Mononuclear cell (primary cell): ENCODE data around the gene CLMN. TPM values are rescaled to one million over a fixed set of nuclear protein-coding genes. Genes with fewer than 3 reads are reported as not detected.

Source experiments
- H3K27me3 ChIP-seq: 2 replicates; pipeline ENCODE4 v1.6.0; 2011; ENCODE audit warnings: low read length, control low read depth; ENCODE audit not compliant: insufficient read depth
- H3K4me1 ChIP-seq: 2 replicates; pipeline ENCODE4 v1.5.1; 2011; ENCODE audit warnings: mild to moderate bottlenecking, low read length, control low read depth; ENCODE audit not compliant: insufficient read depth
- H3K4me3 ChIP-seq: 2 replicates; pipeline ENCODE4 v1.5.1; 2011; ENCODE audit warnings: mild to moderate bottlenecking, low read length, moderate library complexity
- H3K9me3 ChIP-seq: 2 replicates; pipeline ENCODE4 v1.5.1; 2011; ENCODE audit warnings: low read depth, mild to moderate bottlenecking, control low read depth, low read length
- total RNA-seq: library from RNA; depleted of rRNA; stranded (reverse); fragments of >200 nt; gene quantifications from one replicate; pipeline ENCODE4 v1.2.3, GENCODE V29; 2012

The CLMN gene
- total RNA-seq, 1 donor = 9.0 TPM

DNA sequence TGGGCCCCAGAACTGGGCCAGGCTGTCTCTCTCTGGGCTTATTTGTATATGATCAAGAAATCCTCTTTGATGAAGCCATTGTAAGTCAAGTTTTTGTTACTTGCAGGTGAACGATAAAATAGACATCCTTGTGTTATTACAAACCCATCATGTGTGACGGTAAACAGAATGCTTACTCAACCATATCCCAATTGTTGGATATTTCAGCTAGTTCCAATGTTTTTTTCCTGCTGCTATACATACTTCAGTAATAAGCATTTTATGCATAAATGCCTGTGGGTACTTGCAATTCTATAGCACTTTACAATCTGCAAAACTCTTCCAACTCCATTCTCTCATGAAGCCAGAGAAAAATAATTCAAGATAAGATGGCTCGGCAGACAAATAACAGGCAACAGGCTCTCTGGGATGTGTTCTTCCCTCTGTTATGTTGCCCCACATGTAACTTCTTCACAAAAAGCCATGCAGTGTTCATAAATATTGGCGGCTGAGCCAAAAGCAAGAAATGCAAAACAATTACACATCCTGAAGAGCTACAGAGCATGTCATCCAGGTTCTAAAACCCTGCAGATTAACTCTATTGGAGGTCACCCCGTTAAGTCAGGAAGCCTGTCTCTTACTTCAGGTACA lies 69.5 kb downstream of the CLMN start:
- Histone ChIP-seq H3K27me3 (no peaks in the 10 kb centered on the region), H3K9me3 (no peaks in the 10 kb centered on the region), H3K4me1 (peaks cover 4% of the 10 kb centered on the region), H3K4me3 (no peak overlapping the region)

DNA sequence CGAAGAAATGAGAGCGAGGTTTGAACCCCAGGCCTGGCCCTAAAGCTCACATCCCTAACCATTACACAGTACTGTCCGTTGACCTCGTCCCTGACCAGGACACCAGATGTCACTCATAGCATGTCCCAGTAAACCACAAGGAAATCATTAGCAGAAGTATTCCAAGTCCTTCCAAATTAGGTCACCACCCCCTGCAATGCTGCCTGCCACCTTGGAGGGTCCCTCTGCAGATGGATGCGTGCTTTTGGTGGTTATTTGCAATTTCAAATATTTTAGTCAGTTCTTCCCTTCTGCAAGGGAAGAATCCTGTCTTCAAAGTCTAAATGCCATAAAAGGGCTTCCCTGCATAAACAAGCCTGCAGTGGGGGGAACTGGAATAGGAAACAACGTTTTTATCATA lies 71.3 kb downstream of the CLMN start:
- Histone ChIP-seq H3K9me3 (no peaks in the 10 kb centered on the region), H3K4me3 (no peak overlapping the region), H3K4me1 (no peaks in the 10 kb centered on the region), H3K27me3 (no peaks in the 10 kb centered on the region)

DNA sequence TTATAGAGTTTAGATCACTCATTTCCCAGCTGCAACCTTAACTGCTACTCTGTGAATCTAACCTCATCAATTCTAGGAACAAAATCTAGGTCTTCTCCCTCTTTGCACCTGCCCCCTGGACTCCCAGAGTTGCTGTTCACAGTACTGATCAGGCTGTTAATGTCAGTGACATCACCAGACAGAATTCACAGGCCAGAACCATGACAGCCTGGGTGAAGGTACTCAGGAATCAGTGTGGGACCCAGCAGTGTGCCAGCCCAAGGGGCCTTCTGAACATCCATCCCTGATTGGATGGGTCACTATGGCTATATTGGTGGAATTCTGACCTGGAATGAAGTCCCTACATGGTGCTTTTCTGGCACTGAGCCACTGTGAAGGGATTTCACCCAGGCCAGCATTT lies 72.8 kb downstream of the CLMN start:
- Histone ChIP-seq H3K4me3 (no peak overlapping the region), H3K27me3 (no peaks in the 10 kb centered on the region), H3K9me3 (no peaks in the 10 kb centered on the region), H3K4me1 (no peaks in the 10 kb centered on the region)

DNA sequence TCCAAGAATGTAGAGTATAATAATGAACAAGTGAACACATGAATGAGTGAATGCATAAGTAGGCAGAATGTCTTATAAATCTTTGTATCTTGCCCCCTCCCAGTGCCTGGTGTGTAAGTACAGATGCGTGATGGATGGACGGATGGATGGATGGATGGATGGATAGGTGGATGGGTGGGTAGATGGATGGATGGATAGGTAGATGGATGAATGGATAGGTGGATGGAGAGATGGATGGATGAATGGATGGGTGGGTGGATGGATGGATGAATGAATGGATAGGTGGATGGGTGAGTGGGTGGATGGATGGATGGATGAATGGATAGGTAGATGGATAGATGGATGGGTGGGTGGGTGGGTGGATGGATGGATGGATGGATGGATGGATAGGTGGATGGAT lies 74.4 kb downstream of the CLMN start:
- Histone ChIP-seq H3K9me3 (no peaks in the 10 kb centered on the region), H3K27me3 (no peaks in the 10 kb centered on the region), H3K4me1 (no peaks in the 10 kb centered on the region), H3K4me3 (no peak overlapping the region)

DNA sequence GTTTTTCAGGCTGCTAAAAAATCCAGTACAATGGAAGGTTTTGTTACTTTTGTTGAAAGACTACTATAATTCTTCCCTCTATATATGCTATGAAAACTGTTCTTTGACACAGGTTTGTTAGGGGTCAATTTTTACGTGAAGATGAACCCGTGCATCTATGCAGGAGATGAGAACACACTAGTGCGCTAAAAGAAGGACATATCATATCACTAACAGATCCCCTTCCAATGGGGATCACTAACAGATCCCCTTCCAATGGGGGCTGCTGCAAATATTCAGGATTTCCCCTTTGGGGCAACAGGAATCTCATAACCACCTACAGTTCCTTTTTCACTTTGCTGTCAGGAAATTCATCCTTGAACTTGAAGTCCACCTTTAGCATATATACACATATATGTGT lies 75.1 kb downstream of the CLMN start:
- Histone ChIP-seq H3K4me3 (no peak overlapping the region), H3K27me3 (no peaks in the 10 kb centered on the region), H3K9me3 (no peaks in the 10 kb centered on the region), H3K4me1 (no peaks in the 10 kb centered on the region)

DNA sequence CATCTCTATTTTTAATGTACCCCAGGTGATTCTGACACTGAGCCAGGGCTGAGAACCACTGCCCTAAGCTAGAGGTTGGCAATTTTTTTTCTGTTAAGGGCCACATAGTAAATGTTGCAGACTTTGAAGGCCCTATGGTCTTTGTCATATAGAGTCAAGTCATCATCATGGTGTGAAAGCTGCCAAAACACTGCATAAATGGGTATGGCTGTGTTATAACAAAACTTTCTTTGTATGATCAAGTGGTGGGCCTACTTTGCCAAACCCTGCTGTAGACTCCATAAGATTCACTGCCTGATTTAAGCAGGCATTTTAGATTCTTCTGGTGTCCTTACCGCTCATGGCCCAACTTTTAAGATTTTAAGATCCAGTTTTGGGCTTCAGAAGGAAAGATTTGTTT lies 76.8 kb downstream of the CLMN start:
- Histone ChIP-seq H3K27me3 (no peaks in the 10 kb centered on the region), H3K4me1 (no peaks in the 10 kb centered on the region), H3K4me3 (no peak overlapping the region)

DNA sequence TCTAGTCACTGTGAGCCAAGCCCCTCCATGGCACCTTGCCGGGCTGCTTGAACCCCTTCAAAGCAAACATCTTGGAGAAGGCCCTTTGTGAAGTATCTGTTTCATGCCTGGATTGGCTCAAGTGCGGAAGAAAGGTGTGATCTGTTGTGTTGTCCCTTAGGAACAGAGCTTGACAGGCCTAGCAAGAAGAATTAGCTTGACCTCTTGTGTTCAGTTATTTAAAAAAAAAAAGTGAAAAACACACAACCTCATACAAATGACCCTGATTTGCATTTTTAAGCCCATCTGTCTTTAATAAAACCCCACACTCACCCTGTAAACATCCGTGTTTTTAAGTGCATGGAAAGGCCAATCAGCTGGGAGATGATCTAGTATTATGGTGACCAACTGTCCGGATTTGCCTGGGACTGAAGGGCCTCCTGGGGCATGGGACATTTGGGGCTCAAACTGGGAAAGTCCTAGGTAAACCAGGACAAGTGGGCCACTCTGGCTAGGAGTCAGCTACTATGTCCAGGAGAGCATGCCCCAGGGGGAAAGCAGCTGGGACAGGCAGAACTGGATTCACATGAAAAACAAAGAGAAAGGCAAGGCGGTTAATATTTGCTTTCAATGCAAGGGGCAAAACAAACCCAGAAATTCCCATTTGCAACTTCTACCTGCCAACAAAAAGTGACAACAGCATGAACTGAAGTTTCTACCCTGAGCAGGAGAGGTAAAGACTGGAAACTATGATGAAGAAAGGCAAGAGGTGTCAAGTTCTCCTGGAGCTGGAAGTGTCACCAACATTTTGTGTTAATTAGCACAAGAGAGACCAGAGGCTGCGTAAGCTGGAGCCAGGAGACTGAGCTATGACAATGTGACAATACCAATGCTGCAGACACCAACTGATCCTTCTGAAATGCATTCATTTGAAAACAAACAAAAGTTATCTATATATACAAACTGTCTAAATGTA lies 78.6 kb downstream of the CLMN start:
- Histone ChIP-seq H3K9me3 (no peaks in the 10 kb centered on the region), H3K4me1 (no peaks in the 10 kb centered on the region), H3K27me3 (no peaks in the 10 kb centered on the region), H3K4me3 (no peak overlapping the region)

More for the DNA sequence above, 76.8 kb downstream of the CLMN start:
- H3K9me3 ChIP-seq = no peaks in the 10 kb centered on the region

DNA sequence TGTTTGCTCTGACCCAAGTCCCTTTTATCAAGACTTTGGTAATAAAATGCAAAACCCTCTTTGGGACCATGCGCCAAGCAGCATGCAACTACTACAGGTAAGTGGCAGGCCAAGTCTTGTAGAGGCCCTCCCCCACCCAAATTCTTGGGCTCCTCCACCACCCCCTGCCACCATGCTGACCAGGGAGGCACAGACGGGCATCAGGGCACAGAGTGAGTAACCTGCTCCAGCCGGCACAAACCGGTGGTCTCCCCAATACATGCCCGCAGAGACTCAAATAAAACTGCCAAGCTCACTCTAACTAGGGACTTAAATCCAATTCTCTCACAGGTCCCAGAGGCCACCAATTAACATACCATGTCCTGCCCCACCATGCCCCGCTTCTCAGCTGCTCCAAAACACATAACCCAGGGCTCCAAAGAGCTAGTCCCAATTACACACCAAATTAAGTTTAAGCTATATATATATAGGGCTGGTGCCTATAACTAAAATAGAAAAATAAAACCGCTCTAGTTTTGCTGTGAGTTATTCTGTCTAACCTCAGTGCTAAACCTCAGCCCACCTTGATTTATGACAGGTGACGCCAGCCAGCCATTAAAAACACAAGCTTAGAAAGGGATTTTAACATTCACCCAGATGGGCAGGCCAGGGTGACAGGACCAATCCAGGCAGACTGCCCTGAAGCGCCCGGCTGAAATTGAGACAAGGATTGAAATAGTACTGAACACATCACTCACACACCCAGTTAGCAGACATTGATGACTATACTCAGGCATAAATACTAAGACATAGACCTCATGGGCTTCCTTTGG lies 81.0 kb downstream of the CLMN start:
- no peak overlapping the region for H3K4me3 ChIP-seq

DNA sequence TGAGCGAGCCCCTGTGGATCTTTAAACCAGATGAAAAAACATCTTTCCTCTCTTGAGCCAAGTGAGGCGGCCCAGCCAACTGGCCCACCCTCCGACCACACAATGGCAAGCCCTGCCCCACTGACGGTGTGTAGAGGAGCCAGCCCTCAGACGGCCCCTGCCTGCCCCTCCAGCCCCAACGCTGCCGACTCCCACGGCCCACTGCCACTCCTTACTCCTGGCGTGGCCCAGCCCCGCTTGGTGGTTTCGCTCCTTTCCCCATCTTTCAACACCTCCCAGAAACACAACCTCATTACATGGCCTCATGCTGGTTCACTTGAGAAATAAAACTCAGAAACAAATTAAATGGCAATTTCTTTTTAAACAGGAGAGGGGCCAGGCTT lies 81.8 kb downstream of the CLMN start:
- no peak overlapping the region for H3K4me3 ChIP-seq

More for the DNA sequence above, 81.0 kb downstream of the CLMN start:
- no peaks in the 10 kb centered on the region for H3K27me3 ChIP-seq
- no peaks in the 10 kb centered on the region for H3K9me3 ChIP-seq
- H3K4me1 ChIP-seq = peaks cover 4% of the 10 kb centered on the region

DNA sequence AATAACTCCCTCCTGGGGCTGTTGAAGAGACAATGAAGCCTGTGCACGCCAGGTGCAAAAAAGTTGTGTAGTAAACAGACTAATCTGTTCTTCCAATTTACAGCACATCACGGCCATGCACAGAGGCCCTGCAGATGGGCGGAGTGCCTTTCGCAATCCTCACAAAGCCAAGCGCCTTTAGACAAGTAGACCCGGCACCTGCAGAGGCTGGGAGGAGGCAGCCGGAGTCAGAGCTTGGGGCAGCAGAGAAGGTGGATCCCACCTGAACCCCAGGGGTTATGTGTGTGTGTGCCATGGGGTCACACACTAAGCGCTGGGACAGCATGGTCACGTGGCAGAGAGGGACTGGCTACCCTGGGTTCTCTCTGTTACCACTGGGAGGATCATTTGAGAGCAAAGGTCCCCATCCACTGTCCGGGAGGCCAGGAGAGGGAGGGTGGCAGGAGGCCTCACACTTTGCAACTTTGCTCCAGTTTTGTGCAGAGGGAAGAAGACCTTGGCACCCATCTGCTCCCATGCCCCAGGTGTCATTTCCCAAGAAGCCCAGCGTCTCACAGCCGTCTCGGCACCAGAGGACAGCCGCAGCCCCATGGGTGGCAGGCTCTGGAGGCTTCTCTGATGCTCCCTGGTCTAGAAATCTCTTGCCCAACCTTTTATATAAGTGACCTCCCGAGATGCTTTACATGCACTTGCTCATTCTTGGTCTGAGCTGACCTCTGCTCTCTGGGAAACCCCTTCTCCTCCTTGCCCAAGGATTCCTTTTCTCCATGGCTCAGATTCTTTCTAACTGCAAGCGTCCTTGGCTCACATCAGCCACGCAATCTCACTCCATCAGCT lies 82.4 kb downstream of the CLMN start:
- no peaks in the 10 kb centered on the region for H3K27me3 ChIP-seq
- no peaks in the 10 kb centered on the region for H3K9me3 ChIP-seq
- peaks cover 9% of the 10 kb centered on the region for H3K4me1 ChIP-seq
- H3K4me3 ChIP-seq = no peak overlapping the region

More for the DNA sequence above, 81.8 kb downstream of the CLMN start:
- Histone ChIP-seq H3K9me3 (no peaks in the 10 kb centered on the region), H3K27me3 (no peaks in the 10 kb centered on the region), H3K4me1 (peaks cover 9% of the 10 kb centered on the region)

DNA sequence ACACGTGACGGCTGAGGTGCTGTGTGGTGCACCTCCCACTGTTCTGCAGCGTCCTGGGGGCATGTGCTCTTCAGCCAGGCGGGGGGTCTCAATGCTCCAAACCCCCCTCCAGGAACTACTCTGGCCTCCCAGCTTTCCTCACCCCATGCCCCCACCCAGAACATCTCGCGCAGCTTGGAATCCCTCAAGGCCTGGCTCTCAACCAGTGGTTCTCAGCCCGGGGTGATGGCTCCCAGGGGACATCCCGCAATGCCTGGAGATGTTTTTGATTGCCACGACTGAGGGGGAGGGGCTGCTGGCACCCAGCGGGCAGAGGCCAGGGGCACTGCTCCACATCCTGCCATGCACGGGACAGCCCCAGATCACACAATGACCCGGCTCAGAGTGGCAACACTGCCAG lies 83.5 kb downstream of the CLMN start:
- H3K27me3 ChIP-seq = no peaks in the 10 kb centered on the region
- no peaks in the 10 kb centered on the region for H3K9me3 ChIP-seq
- peaks cover 9% of the 10 kb centered on the region for H3K4me1 ChIP-seq
- no peak overlapping the region for H3K4me3 ChIP-seq

DNA sequence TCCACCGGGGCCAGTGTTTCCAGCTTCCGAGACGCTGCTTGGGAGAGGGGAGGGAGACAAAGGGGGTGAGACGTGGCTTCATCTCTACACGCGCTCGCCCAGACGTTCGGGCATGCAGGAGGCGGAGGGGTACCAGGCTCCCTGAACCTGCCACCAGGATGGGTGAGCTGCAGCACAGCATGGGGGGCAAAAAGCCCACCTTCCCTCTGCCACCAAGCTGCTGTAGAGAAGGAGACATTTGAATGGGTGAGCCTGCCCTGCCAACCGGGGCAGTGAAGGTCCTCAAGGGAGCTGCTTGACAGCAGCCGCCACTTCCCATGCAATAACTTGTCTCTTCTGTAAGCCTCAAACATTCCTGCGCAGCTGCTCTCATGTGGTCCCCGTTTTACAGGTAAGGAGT lies 83.9 kb downstream of the CLMN start:
- Histone ChIP-seq H3K4me3 (no peak overlapping the region), H3K9me3 (no peaks in the 10 kb centered on the region), H3K27me3 (no peaks in the 10 kb centered on the region), H3K4me1 (peaks cover 9% of the 10 kb centered on the region)

DNA sequence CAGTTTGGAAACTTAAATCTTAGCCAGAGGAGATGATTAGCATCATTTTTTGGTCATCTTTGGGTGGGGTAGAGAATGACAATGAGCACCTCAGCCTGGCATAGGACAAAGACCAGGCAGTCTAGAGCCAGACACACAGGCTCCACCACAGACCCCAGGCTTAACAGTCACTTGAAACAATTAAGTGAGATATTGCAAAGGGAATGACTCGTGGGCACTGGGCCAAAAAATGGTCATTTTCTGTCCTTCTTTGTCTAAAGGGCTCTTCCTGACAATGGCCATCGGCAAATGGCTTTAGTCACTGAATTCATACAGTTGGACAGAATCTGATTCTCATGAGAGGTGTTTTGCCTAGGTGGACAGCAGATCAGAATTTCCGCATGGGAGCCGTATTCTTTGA lies 84.4 kb downstream of the CLMN start:
- Histone ChIP-seq H3K4me3 (no peak overlapping the region), H3K9me3 (no peaks in the 10 kb centered on the region), H3K27me3 (no peaks in the 10 kb centered on the region), H3K4me1 (peaks cover 9% of the 10 kb centered on the region)

DNA sequence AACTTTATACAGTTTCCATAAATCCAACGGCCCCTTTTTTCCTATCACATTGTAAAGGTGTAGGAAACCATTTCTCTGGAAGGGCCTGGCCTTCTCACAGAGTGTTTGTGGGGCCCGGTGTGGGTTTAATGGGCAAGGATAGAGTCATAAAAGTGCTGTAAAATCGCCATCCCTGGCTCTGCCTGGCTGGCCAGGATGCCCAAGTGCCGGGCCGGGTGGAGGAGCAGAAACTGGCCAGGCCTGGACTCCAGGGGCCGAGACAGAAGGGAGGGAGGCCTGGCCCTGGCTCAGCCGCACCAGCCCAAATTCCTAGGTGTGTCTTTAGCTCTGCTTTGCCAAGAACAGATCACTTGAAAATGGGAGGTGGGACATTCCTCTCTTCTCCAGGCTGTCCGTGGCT lies 85.3 kb downstream of the CLMN start:
- H3K4me3 ChIP-seq = no peak overlapping the region
- no peaks in the 10 kb centered on the region for H3K9me3 ChIP-seq

More for the DNA sequence above, 85.3 kb downstream of the CLMN start:
- Histone ChIP-seq H3K27me3 (no peaks in the 10 kb centered on the region), H3K4me1 (peaks cover 9% of the 10 kb centered on the region)
